Body of pancreas (tissue), 4 donors: ENCODE data around the gene C22orf42.
"Not testable (repeated sequence)": the region's sequence is repeated elsewhere in the genome, so short reads cannot be mapped to it uniquely, and the experiment has no call there.

Experiments used
- POLR2A ChIP-seq, 3 donors: fragments of 450-650 bp; IDR thresholded peaks; one replicate each; pipeline ENCODE4 v1.6.1; 2016; ENCODE audit warnings: antibody characterized with exemption in 3 of 3, mild to moderate bottlenecking in 2 of 3
- TF ChIP-seq, protein P1 (sequence below), 7 experiments: fragments of 450-650 bp in 4 of 7; fragments of 200-600 bp in 3 of 7; sonication (generic) in 3 of 7; IDR thresholded peaks; one replicate each; pipeline ENCODE4 v1.5.1; 2016 to 2019; ENCODE audit warnings: antibody characterized with exemption in 7 of 7

DNA sequence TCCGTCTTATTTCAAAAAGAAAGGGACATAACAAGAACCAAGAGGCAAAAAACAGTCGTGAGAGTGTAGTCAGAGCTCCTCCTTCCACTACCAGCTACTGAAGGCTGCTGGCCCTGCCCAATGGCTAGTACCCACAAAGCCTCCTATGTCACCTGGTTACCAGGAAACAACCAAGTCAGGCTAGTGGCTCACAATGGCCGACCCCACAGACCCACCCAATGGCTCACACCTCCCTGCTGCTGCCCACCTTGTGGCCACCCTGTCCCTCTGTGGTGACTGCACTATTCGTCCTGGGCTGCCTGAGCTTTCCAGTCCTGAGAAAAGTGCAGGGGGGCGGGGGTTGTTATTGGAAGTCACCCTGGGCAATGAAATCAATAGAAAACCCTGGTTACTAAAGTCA, 1.5 kb downstream of the C22orf42 start:
- TF ChIP-seq, protein P1, sequence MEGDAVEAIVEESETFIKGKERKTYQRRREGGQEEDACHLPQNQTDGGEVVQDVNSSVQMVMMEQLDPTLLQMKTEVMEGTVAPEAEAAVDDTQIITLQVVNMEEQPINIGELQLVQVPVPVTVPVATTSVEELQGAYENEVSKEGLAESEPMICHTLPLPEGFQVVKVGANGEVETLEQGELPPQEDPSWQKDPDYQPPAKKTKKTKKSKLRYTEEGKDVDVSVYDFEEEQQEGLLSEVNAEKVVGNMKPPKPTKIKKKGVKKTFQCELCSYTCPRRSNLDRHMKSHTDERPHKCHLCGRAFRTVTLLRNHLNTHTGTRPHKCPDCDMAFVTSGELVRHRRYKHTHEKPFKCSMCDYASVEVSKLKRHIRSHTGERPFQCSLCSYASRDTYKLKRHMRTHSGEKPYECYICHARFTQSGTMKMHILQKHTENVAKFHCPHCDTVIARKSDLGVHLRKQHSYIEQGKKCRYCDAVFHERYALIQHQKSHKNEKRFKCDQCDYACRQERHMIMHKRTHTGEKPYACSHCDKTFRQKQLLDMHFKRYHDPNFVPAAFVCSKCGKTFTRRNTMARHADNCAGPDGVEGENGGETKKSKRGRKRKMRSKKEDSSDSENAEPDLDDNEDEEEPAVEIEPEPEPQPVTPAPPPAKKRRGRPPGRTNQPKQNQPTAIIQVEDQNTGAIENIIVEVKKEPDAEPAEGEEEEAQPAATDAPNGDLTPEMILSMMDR (IDR thresholded peaks at IDR 0.05): not testable (repeated sequence)
- TF ChIP-seq POLR2A (IDR thresholded peaks at IDR 0.05): not testable (repeated sequence)
